Measurements from ENCODE around the gene SCNN1A. TPM values are rescaled to one million over a fixed set of nuclear protein-coding genes. Genes with fewer than 3 reads are reported as not detected.

The SCNN1A gene
- total RNA-seq, 1 experiment from 2014 or later = 118 TPM

DNA sequence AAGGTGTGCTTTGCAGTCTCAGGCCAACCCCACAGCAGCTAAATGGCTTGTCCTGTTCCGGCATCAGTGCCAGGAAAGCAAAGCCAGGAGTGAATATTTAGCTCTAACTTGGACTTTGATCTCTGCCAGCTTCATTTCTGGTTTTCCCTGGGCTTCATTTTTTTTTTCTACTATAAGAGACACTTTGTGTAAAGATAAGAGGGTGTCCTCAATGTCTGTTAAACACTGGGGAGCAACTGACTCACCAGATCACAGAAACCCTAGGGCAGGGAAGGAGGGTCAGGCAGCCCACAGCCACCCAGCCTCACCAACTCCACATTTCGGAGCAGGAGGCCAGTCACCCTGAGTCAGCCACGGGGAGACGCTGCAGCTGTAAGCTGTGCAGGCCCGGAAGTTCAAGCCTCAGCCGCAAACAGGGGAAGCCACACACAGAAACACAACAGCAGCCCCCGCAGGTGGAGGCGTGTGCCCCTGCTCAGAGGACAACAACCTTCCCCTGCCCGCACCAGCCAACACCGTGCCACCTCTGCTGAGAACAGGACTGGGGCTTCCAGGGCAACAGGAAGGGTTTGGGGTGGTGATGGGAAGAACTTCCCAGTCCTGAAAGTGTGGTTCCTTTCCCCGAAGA is 39.8 kb downstream of the SCNN1A start:
- H3K9me2 ChIP-seq (ENCODE audit: insufficient read depth) = no peaks in the 10 kb centered on the region
- peaks cover 86% of the 10 kb centered on the region for H3K79me2 ChIP-seq (ENCODE audit: insufficient read depth, low read length)
- intact Hi-C loops (cut with micrococcal nuclease) = loop anchor here (1.0 to 10.0 kb wide), 5 partner anchors 36 to 199 kb away; partner anchors contain the start of genes GAPDH and LTBR
- H3K27ac ChIP-seq (ENCODE audit: low read depth, low read length) = peak overlapping the region; percentile 99
- ChIA-PET POLR2A (interaction anchor here (0.8 to 2.9 kb wide), 10 partner anchors 9 to 135 kb away, joined by 3 to 34 read pairs (median 9); partner anchors contain the start of gene VAMP1), CTCF (interaction anchor here (1.0 to 2.1 kb wide), 5 partner anchors 9 to 130 kb away, joined by 3 to 15 read pairs (median 4); no protein-coding TSS in a partner anchor), RAD21 (ENCODE audit: low non-redundant PET in 1 of 2, low total read pairs in 2 of 2, uncharacterized antibody in 2 of 2, unreplicated experiment in 2 of 2) (interaction anchor here (0.9 to 1.6 kb wide), 5 partner anchors 10 to 130 kb away, joined by 3 to 7 read pairs (median 5); no protein-coding TSS in a partner anchor)
- H3K27me3 ChIP-seq (ENCODE audit: insufficient read depth, low read length) = no peaks in the 10 kb centered on the region
- H3K4me3 ChIP-seq (replicated peaks in 1 of 2; ENCODE audit: low read depth in 1 of 2, low read length in 2 of 2) = peak overlapping the region; percentile 32 to 64
- H3K9ac ChIP-seq (ENCODE audit: low read length) = peak overlapping the region; percentile 90
- H2AFZ ChIP-seq (ENCODE audit: low read depth, low read length, poor library complexity, severe bottlenecking) = no peak overlapping the region
- peaks cover 30 to 41% of the 10 kb centered on the region in 2 experiments for H3K36me3 ChIP-seq (ENCODE audit: control insufficient read depth in 1 of 2, insufficient read depth in 2 of 2, low read length in 2 of 2)
- no peaks in the 10 kb centered on the region for H3K9me3 ChIP-seq (ENCODE audit: control insufficient read depth in 1 of 2, insufficient read depth in 1 of 2, low read depth in 1 of 2, low read length in 2 of 2)
- no peaks in the 10 kb centered on the region for H4K20me1 ChIP-seq (ENCODE audit: insufficient read depth)
- BruUV-seq (replicated peaks) = no TSS peak
- peak overlapping the region; percentile 97 for H3K4me2 ChIP-seq (ENCODE audit: low read length)
- peaks cover 55 to 78% of the 10 kb centered on the region in 2 experiments for H3K4me1 ChIP-seq (ENCODE audit: control insufficient read depth in 1 of 2, insufficient read depth in 2 of 2, low read length in 2 of 2)
- TF ChIP-seq TCF7L2 (IDR thresholded peaks at IDR 0.05; ENCODE audit: borderline replicate concordance, extremely low read depth, insufficient read depth, insufficient read length) (peak; percentile 36), SRF (IDR thresholded peaks at IDR 0.05; ENCODE audit: low read depth) (no peak), CBX3 (IDR thresholded peaks at IDR 0.05; ENCODE audit: low read depth) (no peak), YY1 (IDR thresholded peaks at IDR 0.05; ENCODE audit: extremely low read depth, insufficient replicate concordance, low read depth, low read length) (no peak)
- TF ChIP-seq, protein P1, sequence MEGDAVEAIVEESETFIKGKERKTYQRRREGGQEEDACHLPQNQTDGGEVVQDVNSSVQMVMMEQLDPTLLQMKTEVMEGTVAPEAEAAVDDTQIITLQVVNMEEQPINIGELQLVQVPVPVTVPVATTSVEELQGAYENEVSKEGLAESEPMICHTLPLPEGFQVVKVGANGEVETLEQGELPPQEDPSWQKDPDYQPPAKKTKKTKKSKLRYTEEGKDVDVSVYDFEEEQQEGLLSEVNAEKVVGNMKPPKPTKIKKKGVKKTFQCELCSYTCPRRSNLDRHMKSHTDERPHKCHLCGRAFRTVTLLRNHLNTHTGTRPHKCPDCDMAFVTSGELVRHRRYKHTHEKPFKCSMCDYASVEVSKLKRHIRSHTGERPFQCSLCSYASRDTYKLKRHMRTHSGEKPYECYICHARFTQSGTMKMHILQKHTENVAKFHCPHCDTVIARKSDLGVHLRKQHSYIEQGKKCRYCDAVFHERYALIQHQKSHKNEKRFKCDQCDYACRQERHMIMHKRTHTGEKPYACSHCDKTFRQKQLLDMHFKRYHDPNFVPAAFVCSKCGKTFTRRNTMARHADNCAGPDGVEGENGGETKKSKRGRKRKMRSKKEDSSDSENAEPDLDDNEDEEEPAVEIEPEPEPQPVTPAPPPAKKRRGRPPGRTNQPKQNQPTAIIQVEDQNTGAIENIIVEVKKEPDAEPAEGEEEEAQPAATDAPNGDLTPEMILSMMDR (IDR thresholded peaks at IDR 0.05 in 2 of 3, conservative IDR thresholded peaks at IDR 0.05 in 1 of 3; ENCODE audit: borderline replicate concordance in 1 of 3, insufficient read depth in 1 of 3, low read depth in 2 of 3, low read length in 2 of 3) = peak in 2 of 3 experiments; percentile 50 to 61; a peak in 4 of 6 replicates
- peak; percentile 48 for ATAC-seq
- DNase-seq (ENCODE audit: low read depth, low spot score) = no peak
